Ecto neural progenitor cell (in vitro differentiated cells): ENCODE data around the gene TSNAXIP1.

Experiments used
- DNase-seq: peaks from one replicate; pipeline ENCODE4 v3.0.0-alpha.2; 2018; ENCODE audit warnings: low spot score

TSNAXIP1 gene

GRCh38 chr16:67806428-67807147 lies at the start of gene TSNAXIP1, which contains the start of gene RANBP10:
TSNAXIP1 (plus strand) TSS chr16:67806889; CDS start chr16:67807150, 261 bp downstream.
RANBP10 (minus strand) TSS chr16:67806560; CDS start chr16:67806536, 24 bp downstream.
- peak; percentile 98 for DNase-seq

- no peak for DNase-seq
Observed at GRCh38 chr16:67758006-67758405, 48.7 kb upstream of the TSNAXIP1 start.

- DNase-seq = no peak
Observed at GRCh38 chr16:67758966-67759365, 47.7 kb upstream of the TSNAXIP1 start.

GRCh38 chr16:67760206-67760955 lies 46.3 kb upstream of the TSNAXIP1 start:
- DNase-seq = no peak

GRCh38 chr16:67760956-67761230 lies 45.8 kb upstream of the TSNAXIP1 start:
- no peak for DNase-seq

GRCh38 chr16:67761924-67762323 lies 44.8 kb upstream of the TSNAXIP1 start:
- DNase-seq = no peak

GRCh38 chr16:67762385-67762784 lies 44.3 kb upstream of the TSNAXIP1 start:
- DNase-seq = no peak

GRCh38 chr16:67763066-67763465 lies 43.6 kb upstream of the TSNAXIP1 start:
- DNase-seq = no peak

- no peak for DNase-seq
Observed at GRCh38 chr16:67764158-67764667, 42.5 kb upstream of the TSNAXIP1 start.

GRCh38 chr16:67766291-67766690 lies 40.4 kb upstream of the TSNAXIP1 start:
- DNase-seq = no peak

GRCh38 chr16:67767953-67768352 lies 38.7 kb upstream of the TSNAXIP1 start:
- no peak for DNase-seq

GRCh38 chr16:67770346-67770991 lies 36.2 kb upstream of the TSNAXIP1 start:
- no peak for DNase-seq

GRCh38 chr16:67773099-67773498 lies 33.6 kb upstream of the TSNAXIP1 start:
- DNase-seq = no peak

- no peak for DNase-seq
Observed at GRCh38 chr16:67773569-67774456, 32.9 kb upstream of the TSNAXIP1 start.

- no peak for DNase-seq
Observed at GRCh38 chr16:67774457-67774853, 32.2 kb upstream of the TSNAXIP1 start.

GRCh38 chr16:67775273-67775672 lies 31.4 kb upstream of the TSNAXIP1 start:
- no peak for DNase-seq

- no peak for DNase-seq
Observed at GRCh38 chr16:67779256-67780014, 27.3 kb upstream of the TSNAXIP1 start.

GRCh38 chr16:67780847-67781564 lies 25.7 kb upstream of the TSNAXIP1 start:
- DNase-seq = no peak

- DNase-seq = no peak
Observed at GRCh38 chr16:67781565-67781921, 25.1 kb upstream of the TSNAXIP1 start.

- no peak for DNase-seq
Observed at GRCh38 chr16:67782567-67783352, 23.9 kb upstream of the TSNAXIP1 start.
